ENCODE results near the gene PLA2G12A. TPM values are rescaled to one million over a fixed set of nuclear protein-coding genes. Genes with fewer than 3 reads are reported as not detected.

Gene PLA2G12A
- total and polyA plus RNA-seq, 2 of the 8 experiments (the other 6 are each of a cell fraction or from before 2014, with no cell fraction given): 26.6 to 47.2 TPM

DNA sequence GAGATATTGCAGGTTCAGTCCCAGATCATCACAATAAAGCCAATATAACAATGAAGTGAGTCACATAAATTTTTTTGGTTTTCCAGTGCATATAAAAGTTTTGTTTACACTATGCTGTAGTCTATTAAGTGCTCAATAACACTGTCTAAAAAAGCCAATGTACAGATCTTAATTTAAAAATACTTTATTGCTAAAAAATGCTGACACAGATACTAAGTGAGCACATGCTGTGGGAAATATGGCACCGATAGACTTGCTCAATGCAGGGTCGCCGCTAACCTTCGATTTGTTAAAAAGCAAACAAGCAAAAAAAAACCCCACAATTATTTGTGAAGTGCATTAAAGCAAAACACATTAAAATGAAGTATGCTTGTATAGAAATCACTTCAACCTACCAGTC is 10.3 kb downstream of the PLA2G12A start (continued):
- TF ChIP-seq, protein P1, sequence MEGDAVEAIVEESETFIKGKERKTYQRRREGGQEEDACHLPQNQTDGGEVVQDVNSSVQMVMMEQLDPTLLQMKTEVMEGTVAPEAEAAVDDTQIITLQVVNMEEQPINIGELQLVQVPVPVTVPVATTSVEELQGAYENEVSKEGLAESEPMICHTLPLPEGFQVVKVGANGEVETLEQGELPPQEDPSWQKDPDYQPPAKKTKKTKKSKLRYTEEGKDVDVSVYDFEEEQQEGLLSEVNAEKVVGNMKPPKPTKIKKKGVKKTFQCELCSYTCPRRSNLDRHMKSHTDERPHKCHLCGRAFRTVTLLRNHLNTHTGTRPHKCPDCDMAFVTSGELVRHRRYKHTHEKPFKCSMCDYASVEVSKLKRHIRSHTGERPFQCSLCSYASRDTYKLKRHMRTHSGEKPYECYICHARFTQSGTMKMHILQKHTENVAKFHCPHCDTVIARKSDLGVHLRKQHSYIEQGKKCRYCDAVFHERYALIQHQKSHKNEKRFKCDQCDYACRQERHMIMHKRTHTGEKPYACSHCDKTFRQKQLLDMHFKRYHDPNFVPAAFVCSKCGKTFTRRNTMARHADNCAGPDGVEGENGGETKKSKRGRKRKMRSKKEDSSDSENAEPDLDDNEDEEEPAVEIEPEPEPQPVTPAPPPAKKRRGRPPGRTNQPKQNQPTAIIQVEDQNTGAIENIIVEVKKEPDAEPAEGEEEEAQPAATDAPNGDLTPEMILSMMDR (IDR thresholded peaks at IDR 0.05; ENCODE audit: control extremely low read depth in 1 of 3, insufficient read depth in 1 of 3, low read depth in 1 of 3, low read length in 3 of 3): no peak
- TF ChIP-seq SIN3A (conservative IDR thresholded peaks at IDR 0.05 in 1 of 2, IDR thresholded peaks at IDR 0.05 in 1 of 2; ENCODE audit: low read depth in 1 of 2, low read length in 2 of 2) (no peak), USF2 (IDR thresholded peaks at IDR 0.05; ENCODE audit: low read length) (no peak), HDAC6 (IDR thresholded peaks at IDR 0.05; ENCODE audit: low read depth, low read length) (no peak), BRCA1 (IDR thresholded peaks at IDR 0.05; ENCODE audit: low read depth, low read length) (no peak), PHF8 (conservative IDR thresholded peaks at IDR 0.05; ENCODE audit: low read depth, low read length) (no peak), TBP (IDR thresholded peaks at IDR 0.05; ENCODE audit: low read depth, low read length) (no peak), CBX8 (IDR thresholded peaks at IDR 0.05; ENCODE audit: borderline replicate concordance, low read depth, low read length) (no peak)
